ENCODE data around the gene SUMO4. TPM values are rescaled to one million over a fixed set of nuclear protein-coding genes. Genes with fewer than 3 reads are reported as not detected.

SUMO4 gene
- total RNA-seq, 1 experiment from 2014 or later = 1.2 TPM

DNA sequence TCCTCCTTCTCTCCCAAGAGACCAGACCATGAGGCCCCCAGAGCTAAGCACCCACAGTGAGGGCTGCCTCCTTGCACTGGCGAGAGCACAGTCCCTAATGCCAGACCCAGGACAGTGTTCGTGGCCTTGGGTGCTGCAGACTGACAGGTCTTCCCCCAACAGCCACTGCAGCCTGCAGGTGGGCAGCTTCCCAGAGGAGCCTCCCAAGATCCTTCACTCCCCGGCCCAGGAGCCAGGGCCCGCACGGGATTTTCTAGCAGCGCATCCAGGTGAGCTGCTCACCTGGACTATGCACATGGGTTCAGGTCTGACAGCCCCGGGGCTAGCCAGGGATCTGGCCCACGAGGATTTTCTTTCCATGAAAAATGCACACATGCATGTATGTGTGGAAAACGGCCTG is 41.7 kb downstream of the SUMO4 start:
- peaks cover 3% of the 10 kb centered on the region; the same call in 1 of the 2 replicates for H3K4me1 Mint-ChIP-seq
- DNase-seq (ENCODE audit: low spot score) = no peak
- no peak overlapping the region for H3K4me3 Mint-ChIP-seq
- H3K27ac Mint-ChIP-seq = no peak overlapping the region
- TF ChIP-seq RELA (CRISPR knock-in tag; IDR thresholded peaks at IDR 0.05; ENCODE audit: borderline replicate concordance) (no peak), NR1H2 (CRISPR knock-in tag; IDR thresholded peaks at IDR 0.05) (no peak), ATF3 (CRISPR knock-in tag; conservative IDR thresholded peaks at IDR 0.05) (no peak), FOXK1 (CRISPR knock-in tag; IDR thresholded peaks at IDR 0.05) (no peak), ATF2 (CRISPR knock-in tag; IDR thresholded peaks at IDR 0.05; ENCODE audit: borderline replicate concordance, low read depth) (no peak), MXD4 (CRISPR knock-in tag; IDR thresholded peaks at IDR 0.05; ENCODE audit: borderline replicate concordance) (no peak), CDX4 (CRISPR knock-in tag; IDR thresholded peaks at IDR 0.05; ENCODE audit: borderline replicate concordance) (no peak), CBFB (CRISPR knock-in tag; IDR thresholded peaks at IDR 0.05; ENCODE audit: low read depth) (no peak), IRF2 (CRISPR knock-in tag; IDR thresholded peaks at IDR 0.05; ENCODE audit: borderline replicate concordance, low read depth) (no peak), ZNF138 (CRISPR knock-in tag; conservative IDR thresholded peaks at IDR 0.05) (no peak), ZNF416 (CRISPR knock-in tag; IDR thresholded peaks at IDR 0.05) (no peak), OVOL2 (CRISPR knock-in tag; IDR thresholded peaks at IDR 0.05; ENCODE audit: borderline replicate concordance) (no peak), ZNF219 (CRISPR knock-in tag; IDR thresholded peaks at IDR 0.05; ENCODE audit: borderline replicate concordance) (no peak)
- TF ChIP-seq, protein P1, sequence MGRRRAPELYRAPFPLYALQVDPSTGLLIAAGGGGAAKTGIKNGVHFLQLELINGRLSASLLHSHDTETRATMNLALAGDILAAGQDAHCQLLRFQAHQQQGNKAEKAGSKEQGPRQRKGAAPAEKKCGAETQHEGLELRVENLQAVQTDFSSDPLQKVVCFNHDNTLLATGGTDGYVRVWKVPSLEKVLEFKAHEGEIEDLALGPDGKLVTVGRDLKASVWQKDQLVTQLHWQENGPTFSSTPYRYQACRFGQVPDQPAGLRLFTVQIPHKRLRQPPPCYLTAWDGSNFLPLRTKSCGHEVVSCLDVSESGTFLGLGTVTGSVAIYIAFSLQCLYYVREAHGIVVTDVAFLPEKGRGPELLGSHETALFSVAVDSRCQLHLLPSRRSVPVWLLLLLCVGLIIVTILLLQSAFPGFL (CRISPR knock-in tag; IDR thresholded peaks at IDR 0.05; ENCODE audit: borderline replicate concordance) = no peak
- TF ChIP-seq, protein P2, sequence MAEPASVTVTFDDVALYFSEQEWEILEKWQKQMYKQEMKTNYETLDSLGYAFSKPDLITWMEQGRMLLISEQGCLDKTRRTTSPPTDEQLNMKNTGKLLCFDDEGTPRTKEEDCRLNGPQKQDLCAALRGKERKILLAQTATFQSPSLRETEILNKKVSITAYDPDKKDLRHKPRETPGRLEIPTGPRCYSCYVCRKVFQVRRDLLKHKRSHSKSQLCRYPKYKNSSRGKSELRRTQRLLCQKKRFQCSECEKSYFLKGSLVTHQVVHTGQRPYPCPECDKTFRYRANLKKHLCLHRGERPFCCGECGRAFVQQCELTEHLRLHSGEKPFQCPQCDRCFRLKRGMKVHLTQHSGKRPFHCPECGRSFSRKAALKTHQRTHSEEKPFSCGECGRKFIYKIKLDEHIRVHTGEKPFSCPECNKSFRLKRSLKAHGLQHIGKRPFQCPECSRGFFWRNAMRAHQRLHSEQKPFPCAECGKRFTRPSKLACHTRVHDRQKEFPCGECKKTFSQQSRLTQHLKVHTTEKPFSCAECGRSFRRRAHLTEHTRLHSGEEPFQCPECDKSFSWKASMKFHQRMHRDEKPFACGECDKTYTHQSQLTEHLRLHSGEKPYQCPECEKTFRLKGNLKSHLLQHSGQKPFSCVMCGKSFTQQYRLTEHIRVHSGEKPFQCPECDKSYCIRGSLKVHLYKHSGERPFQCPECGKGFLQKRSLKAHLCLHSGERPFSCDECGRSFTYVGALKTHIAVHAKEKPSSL (CRISPR knock-in tag; conservative IDR thresholded peaks at IDR 0.05) = no peak
- TF ChIP-seq, protein P3, sequence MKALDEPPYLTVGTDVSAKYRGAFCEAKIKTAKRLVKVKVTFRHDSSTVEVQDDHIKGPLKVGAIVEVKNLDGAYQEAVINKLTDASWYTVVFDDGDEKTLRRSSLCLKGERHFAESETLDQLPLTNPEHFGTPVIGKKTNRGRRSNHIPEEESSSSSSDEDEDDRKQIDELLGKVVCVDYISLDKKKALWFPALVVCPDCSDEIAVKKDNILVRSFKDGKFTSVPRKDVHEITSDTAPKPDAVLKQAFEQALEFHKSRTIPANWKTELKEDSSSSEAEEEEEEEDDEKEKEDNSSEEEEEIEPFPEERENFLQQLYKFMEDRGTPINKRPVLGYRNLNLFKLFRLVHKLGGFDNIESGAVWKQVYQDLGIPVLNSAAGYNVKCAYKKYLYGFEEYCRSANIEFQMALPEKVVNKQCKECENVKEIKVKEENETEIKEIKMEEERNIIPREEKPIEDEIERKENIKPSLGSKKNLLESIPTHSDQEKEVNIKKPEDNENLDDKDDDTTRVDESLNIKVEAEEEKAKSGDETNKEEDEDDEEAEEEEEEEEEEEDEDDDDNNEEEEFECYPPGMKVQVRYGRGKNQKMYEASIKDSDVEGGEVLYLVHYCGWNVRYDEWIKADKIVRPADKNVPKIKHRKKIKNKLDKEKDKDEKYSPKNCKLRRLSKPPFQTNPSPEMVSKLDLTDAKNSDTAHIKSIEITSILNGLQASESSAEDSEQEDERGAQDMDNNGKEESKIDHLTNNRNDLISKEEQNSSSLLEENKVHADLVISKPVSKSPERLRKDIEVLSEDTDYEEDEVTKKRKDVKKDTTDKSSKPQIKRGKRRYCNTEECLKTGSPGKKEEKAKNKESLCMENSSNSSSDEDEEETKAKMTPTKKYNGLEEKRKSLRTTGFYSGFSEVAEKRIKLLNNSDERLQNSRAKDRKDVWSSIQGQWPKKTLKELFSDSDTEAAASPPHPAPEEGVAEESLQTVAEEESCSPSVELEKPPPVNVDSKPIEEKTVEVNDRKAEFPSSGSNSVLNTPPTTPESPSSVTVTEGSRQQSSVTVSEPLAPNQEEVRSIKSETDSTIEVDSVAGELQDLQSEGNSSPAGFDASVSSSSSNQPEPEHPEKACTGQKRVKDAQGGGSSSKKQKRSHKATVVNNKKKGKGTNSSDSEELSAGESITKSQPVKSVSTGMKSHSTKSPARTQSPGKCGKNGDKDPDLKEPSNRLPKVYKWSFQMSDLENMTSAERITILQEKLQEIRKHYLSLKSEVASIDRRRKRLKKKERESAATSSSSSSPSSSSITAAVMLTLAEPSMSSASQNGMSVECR (CRISPR knock-in tag; IDR thresholded peaks at IDR 0.05; ENCODE audit: borderline replicate concordance) = no peak
- ChIA-PET CTCF (interaction anchor here (3.2 kb wide), 1 partner anchor 10 kb away, joined by 23 read pairs; no protein-coding TSS in a partner anchor), POLR2A (no interaction called here)
- H3K27me3 Mint-ChIP-seq (ENCODE audit: low read depth) = no peaks in the 10 kb centered on the region
- no peaks in the 10 kb centered on the region for H3K36me3 Mint-ChIP-seq
- ATAC-seq = no peak
- H3K9me3 Mint-ChIP-seq = peaks cover 3% of the 10 kb centered on the region; the same call in 1 of the 2 replicates
